ENCODE results near the gene MYO15A. TPM values are rescaled to one million over a fixed set of nuclear protein-coding genes. Genes with fewer than 3 reads are reported as not detected.
A peak's percentile ranks its signal among the peaks of the same experiment; 100 is the strongest.

MYO15A gene
- total RNA-seq, 1 donor from 2014 or later = 0.25 TPM

DNA sequence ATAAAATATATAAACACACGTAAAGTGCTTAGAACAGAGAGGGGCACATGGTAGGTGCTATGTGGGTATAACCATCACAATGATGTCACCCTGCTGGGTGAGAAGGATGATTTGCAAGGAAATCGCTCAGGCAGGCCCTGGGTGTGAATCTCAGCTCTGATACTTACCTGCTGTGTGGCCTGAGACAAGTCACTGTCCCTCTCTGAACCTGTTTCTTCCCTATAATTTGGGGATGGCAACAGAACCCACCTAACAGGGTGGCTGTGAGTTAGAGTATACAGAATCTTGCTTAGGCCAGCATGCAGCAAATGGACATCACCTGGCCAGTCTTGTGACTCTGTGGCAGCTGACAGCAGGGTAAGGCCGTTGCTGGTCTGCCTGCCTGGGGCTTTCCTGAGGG is 38.4 kb downstream of the MYO15A start:
- H3K27me3 ChIP-seq (ENCODE audit: low read depth) = no peaks in the 10 kb centered on the region
- no peaks in the 10 kb centered on the region for H3K9me3 ChIP-seq (replicated peaks)
- no peak overlapping the region for H3K27ac ChIP-seq (replicated peaks)
- H3K4me1 ChIP-seq = no peaks in the 10 kb centered on the region
- H3K36me3 ChIP-seq = no peaks in the 10 kb centered on the region
- TF ChIP-seq, protein P1, sequence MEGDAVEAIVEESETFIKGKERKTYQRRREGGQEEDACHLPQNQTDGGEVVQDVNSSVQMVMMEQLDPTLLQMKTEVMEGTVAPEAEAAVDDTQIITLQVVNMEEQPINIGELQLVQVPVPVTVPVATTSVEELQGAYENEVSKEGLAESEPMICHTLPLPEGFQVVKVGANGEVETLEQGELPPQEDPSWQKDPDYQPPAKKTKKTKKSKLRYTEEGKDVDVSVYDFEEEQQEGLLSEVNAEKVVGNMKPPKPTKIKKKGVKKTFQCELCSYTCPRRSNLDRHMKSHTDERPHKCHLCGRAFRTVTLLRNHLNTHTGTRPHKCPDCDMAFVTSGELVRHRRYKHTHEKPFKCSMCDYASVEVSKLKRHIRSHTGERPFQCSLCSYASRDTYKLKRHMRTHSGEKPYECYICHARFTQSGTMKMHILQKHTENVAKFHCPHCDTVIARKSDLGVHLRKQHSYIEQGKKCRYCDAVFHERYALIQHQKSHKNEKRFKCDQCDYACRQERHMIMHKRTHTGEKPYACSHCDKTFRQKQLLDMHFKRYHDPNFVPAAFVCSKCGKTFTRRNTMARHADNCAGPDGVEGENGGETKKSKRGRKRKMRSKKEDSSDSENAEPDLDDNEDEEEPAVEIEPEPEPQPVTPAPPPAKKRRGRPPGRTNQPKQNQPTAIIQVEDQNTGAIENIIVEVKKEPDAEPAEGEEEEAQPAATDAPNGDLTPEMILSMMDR (IDR thresholded peaks at IDR 0.05; ENCODE audit: borderline replicate concordance) = no peak
- DNase-seq = no peak
- H3K4me3 ChIP-seq = no peak overlapping the region
- intact Hi-C loops (cut with micrococcal nuclease) = no loop called here

DNA sequence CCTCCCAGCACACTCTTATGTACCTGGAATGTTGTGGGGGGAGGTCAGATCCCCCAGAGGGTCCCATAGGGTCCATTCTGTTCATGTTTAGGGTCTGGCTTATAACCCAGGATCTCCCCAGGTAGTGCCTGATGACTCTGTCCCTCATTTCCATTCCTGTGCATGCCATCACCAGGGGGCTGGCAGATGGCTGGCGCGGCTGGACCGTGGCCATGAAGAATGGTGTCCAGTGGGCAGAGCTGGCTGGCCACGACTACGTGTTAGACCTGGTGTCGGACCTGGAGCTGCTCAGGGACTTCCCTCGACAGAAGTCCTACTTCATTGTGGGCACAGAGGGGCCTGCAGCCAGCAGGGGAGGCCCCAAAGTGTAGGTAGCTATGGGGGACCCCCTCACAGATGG is 40.0 kb downstream of the MYO15A start:
- Histone ChIP-seq H3K9me3 (replicated peaks) (no peaks in the 10 kb centered on the region), H3K4me3 (no peak overlapping the region), H3K4me1 (peaks cover 8% of the 10 kb centered on the region), H3K27me3 (ENCODE audit: low read depth) (no peaks in the 10 kb centered on the region), H3K36me3 (no peaks in the 10 kb centered on the region), H3K27ac (replicated peaks) (no peak overlapping the region)
- no peak for DNase-seq
- intact Hi-C loops (cut with micrococcal nuclease) = no loop called here
- TF ChIP-seq, protein P1 (IDR thresholded peaks at IDR 0.05; ENCODE audit: borderline replicate concordance) = no peak

DNA sequence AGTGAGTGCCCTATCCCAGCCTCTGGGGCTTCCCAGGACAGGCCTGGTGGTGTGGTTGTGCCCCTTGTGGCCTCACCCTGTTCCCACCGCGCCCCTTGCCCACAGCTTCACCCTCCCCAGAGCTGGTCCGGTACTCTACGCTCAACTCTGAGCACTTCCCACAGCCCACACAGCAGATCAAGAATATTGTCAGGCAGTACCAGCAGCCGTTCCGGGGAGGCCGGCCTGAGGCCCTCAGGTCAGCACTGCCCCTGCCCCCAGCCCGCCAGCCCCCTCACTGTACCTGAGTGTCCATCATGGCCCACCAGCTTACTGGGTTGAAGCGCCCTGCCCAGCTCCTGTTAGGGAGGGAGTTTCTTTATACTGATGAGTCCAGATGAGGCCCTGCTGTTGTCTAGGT is 42.7 kb downstream of the MYO15A start:
- Histone ChIP-seq H3K4me3 (no peak overlapping the region), H3K36me3 (no peaks in the 10 kb centered on the region), H3K27me3 (ENCODE audit: low read depth) (no peaks in the 10 kb centered on the region), H3K4me1 (peaks cover 14% of the 10 kb centered on the region), H3K27ac (replicated peaks) (no peak overlapping the region), H3K9me3 (replicated peaks) (no peaks in the 10 kb centered on the region)
- intact Hi-C loops (cut with micrococcal nuclease) = no loop called here
- no peak for DNase-seq
- TF ChIP-seq, protein P1 (IDR thresholded peaks at IDR 0.05; ENCODE audit: borderline replicate concordance) = no peak

DNA sequence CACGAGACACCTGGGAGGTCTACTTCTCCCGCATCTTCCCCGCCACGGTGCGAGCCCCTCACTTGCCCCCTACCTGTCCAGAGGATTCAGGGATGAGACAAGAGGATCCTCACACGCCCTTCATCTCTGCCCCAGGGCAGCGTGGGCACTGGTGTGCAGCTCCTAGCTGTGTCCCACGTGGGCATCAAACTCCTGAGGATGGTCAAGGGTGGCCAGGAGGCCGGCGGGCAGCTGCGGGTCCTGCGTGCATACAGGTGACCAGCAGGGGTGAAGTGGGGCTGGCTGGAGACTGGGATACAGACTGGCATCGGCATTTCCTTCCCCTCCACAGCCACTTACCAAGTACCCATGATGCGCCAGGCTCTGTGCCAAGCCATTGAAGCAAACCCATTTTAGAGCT is 46.6 kb downstream of the MYO15A start:
- Histone ChIP-seq H3K4me3 (no peak overlapping the region), H3K4me1 (peaks cover 22% of the 10 kb centered on the region), H3K27me3 (ENCODE audit: low read depth) (no peaks in the 10 kb centered on the region), H3K9me3 (replicated peaks) (no peaks in the 10 kb centered on the region), H3K27ac (replicated peaks) (no peak overlapping the region), H3K36me3 (no peaks in the 10 kb centered on the region)
- TF ChIP-seq, protein P1 (IDR thresholded peaks at IDR 0.05; ENCODE audit: borderline replicate concordance) = no peak
- intact Hi-C loops (cut with micrococcal nuclease) = no loop called here
- DNase-seq = no peak

DNA sequence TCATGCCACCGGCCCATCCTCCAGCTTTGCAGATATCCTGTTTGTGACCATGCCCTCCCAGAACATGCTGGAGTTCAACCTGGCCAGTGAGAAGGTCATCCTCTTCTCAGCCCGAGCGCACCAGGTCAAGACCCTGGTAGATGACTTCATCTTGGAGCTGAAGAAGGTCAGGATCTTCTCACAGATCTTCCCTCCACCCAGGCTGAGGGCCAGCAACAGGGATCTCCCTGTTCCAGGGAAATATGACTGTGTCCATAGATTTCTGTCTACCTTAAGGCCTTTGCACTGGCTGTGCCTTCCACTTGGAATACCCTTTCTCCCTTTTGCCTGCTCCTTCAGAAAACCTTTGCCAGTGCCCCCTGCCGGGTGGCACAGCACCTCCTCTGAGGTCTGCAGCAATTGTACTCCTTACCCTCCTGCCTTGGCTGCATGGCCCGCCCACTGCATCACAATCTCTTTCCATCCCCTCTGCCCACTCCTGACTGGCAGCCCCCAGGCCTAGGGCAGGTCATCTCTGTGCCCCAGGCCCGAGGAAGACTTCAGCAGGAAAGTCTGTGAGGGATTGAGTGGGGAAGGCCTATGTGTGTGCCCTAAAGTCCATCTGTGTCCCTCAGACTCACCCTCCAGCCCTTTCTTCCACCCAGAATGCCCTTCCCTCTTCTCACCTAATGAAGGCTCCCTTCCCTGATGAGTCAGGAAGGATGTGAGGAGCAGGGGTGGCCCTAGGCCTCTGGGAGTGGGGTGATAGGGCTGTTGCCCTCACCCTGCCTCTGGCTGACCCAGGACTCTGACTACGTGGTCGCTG is 47.8 kb downstream of the MYO15A start:
- no peak for DNase-seq
- intact Hi-C loops (cut with micrococcal nuclease) = no loop called here
- Histone ChIP-seq H3K9me3 (replicated peaks) (no peaks in the 10 kb centered on the region), H3K36me3 (no peaks in the 10 kb centered on the region), H3K27ac (replicated peaks) (peak overlapping the region; percentile 8), H3K27me3 (ENCODE audit: low read depth) (no peaks in the 10 kb centered on the region), H3K4me1 (peaks cover 22% of the 10 kb centered on the region), H3K4me3 (no peak overlapping the region)
- TF ChIP-seq, protein P1 (IDR thresholded peaks at IDR 0.05; ENCODE audit: borderline replicate concordance) = no peak
